GM19043 (cell line): ENCODE results near the gene EIF1.

Experiments used
- ATAC-seq: cut with Tn5 transposase; IDR thresholded peaks from one replicate; pipeline ENCODE4 v1.9.1; 2021; ENCODE audit warnings: low read depth; ENCODE audit not compliant: unreplicated experiment

EIF1 gene

DNA sequence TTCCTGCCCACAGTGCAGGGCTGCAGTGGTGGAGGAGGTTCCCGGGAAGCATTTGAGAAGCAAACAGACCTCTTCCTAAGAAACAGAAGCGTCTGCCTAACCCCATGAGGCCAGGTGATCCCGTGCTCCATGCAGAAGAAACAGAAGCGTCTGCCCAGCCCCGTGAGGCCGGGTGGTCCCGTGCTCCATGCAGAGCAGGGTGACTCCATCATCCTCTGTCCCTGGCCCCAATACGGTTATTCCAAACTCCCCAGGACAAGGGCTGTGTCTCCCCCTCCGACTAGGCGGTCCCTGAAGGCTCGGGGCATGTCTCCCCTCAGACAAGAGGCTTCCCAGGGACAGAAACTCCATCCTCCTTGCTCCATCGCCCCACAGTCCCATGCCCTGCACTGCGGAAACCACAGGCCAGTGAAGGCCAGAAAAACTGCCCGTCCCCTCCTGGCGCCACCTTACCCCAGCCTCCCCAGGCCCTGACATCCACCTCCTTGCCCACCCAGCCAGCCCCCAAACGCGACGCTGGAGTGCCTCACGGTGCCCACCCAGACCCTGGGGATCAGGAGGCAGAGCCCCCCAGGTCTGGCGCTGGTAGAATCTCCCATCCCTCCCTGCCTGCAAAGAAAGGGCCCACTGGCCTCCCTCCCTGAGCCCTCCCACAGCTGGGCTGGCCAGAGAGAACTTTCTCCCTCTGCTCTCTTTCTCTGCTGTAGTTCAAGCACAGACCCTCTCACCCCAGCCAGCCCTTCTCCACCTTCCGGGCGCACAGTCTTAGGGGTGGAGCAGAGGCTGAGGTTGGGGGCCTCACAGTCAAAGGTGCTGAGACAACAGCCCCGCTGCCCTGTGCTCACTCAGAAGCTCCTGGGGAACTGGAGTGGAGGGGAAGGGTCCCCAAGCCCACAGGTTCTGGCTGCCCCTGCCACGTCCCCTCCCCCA lies 33.7 kb upstream of the EIF1 start:
- ATAC-seq = no peak

DNA sequence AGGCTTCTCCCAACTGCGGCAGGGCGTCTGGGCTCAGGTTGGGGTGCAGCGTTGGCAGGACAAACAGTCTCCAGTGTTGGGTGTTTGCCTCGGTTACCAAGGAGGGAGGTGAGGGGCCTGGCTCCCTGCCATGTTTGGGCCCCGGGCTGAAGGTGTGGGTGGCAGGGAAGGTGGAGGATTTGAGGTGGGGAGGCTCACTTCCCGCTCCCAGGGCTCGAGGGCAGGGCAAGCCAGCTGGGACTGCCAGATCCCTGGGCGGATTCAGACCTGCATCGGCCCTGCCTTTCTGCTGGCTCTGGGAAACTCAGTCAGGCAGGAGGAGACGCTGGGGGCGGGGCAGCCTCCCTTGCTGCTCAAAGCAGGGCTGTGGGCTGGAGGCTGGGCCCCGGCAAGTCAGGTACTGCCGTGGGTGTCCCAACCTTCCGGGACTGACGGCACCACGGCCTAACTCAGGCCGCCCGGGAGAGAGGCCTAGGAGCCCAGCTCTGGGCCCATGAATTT lies 33.0 kb upstream of the EIF1 start:
- no peak for ATAC-seq

DNA sequence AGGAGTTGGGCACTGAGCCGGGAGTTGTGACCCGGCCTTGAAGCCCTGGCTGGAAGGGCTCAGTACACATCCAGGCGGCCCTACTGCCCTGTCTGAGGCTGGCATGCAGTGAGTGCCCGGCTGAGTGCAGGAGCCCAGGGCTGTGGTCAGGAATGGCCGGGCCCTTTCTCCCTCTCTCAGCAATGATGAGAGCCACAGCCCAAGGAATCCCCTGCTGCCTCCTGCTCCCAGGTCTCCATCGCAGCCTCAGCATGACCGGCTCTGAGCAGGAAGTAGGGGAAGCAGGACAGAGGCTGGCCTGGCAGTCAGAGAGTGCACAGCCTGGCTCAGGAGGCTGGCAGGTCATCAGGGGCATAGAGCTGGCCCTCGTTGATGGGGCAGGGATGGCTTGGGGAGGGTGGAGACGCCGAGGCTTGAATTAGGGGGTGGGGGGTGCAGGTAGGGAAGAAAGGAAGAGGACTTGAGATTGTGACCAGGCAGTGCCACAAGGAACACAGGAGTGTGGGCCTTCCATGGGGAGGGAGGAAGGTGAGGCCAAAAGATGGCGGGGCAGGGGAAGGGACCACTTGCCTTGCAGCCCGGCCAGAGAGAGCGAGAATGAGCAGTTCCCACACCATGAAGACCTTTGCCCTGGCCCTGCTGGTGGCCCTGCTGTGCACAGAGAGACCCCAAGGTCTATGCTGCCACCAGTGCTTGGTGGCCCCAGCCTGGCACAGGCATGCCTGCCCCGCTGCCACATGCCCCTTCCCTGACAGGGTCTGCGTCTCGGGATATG lies 32.2 kb upstream of the EIF1 start:
- ATAC-seq = no peak

GRCh38 chr17:41657176-41657754 lies 31.4 kb upstream of the EIF1 start:
- ATAC-seq = no peak

GRCh38 chr17:41657936-41658335 lies 30.7 kb upstream of the EIF1 start:
- no peak for ATAC-seq

DNA sequence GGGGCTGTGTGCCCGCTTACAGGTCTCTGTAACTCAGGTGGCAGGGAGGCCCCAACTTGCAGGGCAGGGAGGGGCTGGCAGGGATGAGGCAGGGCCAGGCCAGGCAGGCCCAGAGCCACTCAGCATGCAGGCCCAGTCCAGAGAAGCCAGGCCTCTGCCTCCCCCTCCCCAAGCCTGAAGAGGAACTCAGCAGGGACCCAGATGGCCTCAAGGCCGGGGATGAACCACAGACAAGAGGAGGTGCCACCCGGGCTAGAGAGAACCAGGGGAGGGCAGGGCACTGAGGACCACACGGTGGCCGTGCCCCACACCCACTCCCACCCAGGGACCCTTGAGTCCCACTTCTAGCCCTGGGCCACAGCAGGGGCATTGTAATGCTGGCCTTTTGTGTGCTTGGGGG lies 29.8 kb upstream of the EIF1 start:
- no peak for ATAC-seq

DNA sequence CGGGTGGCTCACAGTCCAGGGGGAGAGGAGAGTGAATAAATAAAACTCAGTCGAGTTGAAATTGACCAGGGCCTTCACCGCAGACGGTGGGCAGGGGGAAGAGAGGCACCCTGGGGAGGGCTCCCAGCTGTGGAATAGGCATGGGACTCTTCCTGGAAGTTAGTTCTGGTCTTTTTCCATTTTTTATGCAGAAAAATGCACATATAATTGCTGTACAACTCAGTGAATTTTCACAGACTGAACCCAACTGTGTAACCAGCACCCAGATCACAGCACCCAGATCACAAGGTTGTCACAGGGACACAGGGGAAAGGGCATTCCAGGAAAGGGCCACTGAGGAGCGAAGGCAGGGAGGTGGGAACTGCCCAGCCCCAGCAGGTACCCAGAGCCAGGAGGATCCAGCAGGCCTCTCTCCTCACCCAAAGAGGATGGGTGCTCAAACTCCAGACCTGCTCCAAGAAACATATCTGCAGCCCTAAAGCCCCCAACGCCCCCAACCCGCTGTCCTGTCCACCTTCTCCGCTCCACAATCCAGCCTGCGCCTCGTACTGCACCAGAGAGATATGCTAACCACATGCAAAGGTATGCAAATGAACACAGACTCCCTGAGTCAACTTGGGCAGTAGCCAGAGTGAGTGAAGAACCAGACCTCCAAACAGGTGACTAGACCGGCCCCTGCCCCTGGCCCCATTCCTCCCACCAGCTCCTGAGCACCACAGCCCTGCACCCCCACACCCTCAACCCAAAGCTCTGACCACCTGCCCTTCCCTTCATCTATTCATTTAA lies 29.1 kb upstream of the EIF1 start:
- ATAC-seq = no peak

GRCh38 chr17:41660221-41660711 lies 28.4 kb upstream of the EIF1 start:
- ATAC-seq = no peak

GRCh38 chr17:41663451-41664171 lies 25.1 kb upstream of the EIF1 start:
- no peak for ATAC-seq

GRCh38 chr17:41664172-41664457 lies 24.6 kb upstream of the EIF1 start:
- no peak for ATAC-seq

GRCh38 chr17:41664587-41665565 lies 23.8 kb upstream of the EIF1 start:
- ATAC-seq = no peak

DNA sequence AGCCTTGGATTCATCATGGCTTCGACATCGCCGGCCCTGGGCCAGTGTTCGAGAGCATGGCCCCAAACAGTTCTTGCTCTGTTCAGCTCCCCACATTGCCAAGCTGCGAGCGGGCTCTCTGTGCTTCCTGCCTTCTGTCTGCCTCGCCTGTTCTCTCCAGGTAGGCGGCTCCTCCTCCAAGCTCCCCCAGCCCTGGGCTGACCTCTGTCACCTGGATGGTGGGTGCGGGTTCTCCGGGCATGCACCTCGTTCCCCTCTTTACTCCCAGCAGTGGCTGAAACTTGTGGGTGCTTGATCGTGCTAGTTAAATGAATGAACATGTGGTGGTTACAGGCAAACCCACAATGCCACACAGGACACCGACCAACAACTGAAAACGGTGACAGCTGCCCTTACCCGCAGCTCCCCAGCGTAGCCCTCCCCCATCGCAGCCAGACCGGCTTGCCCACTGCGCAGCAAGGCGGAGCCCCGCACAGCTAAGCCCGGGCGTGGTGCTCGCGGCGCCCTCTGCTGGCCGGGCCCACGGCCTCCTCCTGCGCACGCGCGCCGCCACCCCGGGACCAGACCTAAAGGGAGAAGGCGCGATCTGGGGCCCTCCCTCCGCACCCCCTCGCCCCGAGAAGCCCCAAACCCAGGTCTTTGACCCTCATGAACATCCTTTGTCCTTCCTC lies 23.0 kb upstream of the EIF1 start:
- peak; percentile 52 for ATAC-seq

- ATAC-seq = peak; percentile 36
Observed at GRCh38 chr17:41666237-41666641, 22.4 kb upstream of the EIF1 start.

DNA sequence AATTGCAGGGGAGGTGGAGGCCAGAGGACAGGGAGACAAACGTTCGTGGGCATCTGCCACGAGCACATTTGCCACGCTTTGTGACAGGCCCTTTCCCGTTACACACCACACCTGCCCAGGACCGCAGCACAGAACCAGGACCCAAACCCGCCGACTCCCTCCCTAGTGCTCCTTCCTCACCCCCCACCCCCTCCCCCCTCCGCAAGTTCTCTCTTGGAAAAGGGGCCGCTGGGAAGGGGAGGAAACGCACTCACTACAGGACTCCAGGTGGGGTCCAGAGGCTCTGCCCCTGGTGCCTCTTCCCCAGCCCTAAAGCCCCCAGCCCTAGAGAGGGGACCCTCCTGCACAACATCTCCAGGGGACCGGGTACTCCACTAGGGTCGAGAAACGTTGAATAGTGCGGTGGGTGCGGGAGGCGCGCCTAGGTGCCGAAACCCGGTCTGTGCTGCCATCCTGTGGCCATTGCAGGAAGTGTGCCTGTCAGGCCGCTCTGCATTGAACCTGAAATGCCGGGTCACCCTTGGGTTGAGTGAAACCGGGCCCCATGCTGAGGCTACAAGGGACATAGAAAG lies 21.9 kb upstream of the EIF1 start:
- ATAC-seq = no peak

DNA sequence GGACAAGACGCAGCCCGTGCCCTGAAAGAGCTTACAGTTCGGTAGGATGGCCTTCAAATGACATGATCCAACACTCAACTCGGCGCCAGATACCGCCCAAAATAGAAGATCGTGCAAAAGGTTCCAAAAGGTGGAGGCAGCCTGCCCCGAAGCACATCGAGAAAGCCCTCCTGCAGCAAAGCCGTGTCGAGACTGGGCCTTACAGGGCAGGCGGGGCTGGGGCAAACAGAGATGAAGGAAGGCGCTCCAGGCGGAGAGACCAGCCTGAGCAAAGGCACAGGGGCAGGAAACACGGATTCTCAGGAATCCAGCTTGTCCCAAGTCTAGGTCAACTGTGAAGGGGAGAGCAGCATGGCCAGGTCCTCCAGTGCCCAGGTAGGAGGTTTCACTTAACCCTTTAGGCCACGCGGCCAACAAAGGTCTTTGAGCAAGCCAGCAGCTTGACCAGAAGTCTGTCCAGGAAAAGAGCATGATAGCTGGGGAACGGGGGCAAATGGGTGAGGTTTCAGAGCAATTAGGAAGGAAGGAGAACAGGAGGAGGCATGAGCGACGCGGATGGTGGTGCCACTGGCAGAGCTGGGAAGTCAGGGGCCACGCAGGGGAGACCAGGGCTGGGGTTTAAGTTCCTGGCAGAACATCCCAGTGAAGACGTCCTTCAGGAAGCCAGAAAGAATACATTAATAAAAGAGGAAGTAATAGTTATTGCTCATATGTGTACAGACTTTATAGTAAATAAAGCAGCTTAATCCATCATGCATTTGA lies 21.2 kb upstream of the EIF1 start:
- ATAC-seq = no peak

GRCh38 chr17:41672153-41672552 lies 16.5 kb upstream of the EIF1 start:
- no peak for ATAC-seq
